ENCODE measurements around the gene LGR5.

GRCh38 chr12:71431991-71432390 lies 7.6 kb upstream of the LGR5 start:
- no peak for TF ChIP-seq ATF3 (IDR thresholded peaks at IDR 0.05)
- no peak for TF ChIP-seq EZH2phosphoT487 (IDR thresholded peaks at IDR 0.05; ENCODE audit: borderline replicate concordance)
- TF ChIP-seq EZH2 (IDR thresholded peaks at IDR 0.05), result no peak
- TF ChIP-seq CTCF (IDR thresholded peaks at IDR 0.05 in 2 of 3, conservative IDR thresholded peaks at IDR 0.05 in 1 of 3; ENCODE audit: borderline replicate concordance in 1 of 3, insufficient read depth in 1 of 3, low read depth in 2 of 3, low read length in 2 of 3), result no peak
